ENCODE results near the gene FHIP2A.
"Not testable (repeated sequence)": the region's sequence is repeated elsewhere in the genome, so short reads cannot be mapped to it uniquely, and the experiment has no call there.

Gene FHIP2A

GRCh38 chr10:114816308-114816707 is 5.3 kb upstream of the FHIP2A start:
- DNase-seq: no peak

GRCh38 chr10:114819322-114819721 is 2.3 kb upstream of the FHIP2A start:
- DNase-seq: no peak

GRCh38 chr10:114821915-114822443 is 399 bp downstream of the FHIP2A start:
- DNase-seq: no peak

GRCh38 chr10:114822444-114823076 is 980 bp downstream of the FHIP2A start:
- DNase-seq: peak; percentile 3

GRCh38 chr10:114823077-114823463 is 1.5 kb downstream of the FHIP2A start:
- DNase-seq: no peak

- no peak for DNase-seq
Measured at GRCh38 chr10:114824391-114824790, 2.8 kb downstream of the FHIP2A start.

- no peak for DNase-seq
Measured at GRCh38 chr10:114825513-114826253, 4.1 kb downstream of the FHIP2A start.

- DNase-seq: no peak
Measured at GRCh38 chr10:114829160-114829909, 7.8 kb downstream of the FHIP2A start.

GRCh38 chr10:114831186-114831867 is 9.7 kb downstream of the FHIP2A start:
- DNase-seq: no peak

GRCh38 chr10:114837690-114838089 is 16.1 kb downstream of the FHIP2A start:
- no peak for DNase-seq

GRCh38 chr10:114839901-114840300 is 18.3 kb downstream of the FHIP2A start:
- DNase-seq: no peak

- no peak for DNase-seq
Measured at GRCh38 chr10:114845978-114846693, 24.6 kb downstream of the FHIP2A start.

- not testable (repeated sequence) for DNase-seq
Measured at GRCh38 chr10:114847517-114847916, 25.9 kb downstream of the FHIP2A start.

GRCh38 chr10:114849674-114850073 is 28.1 kb downstream of the FHIP2A start:
- DNase-seq: no peak

- DNase-seq: no peak
Measured at GRCh38 chr10:114850126-114850525, 28.5 kb downstream of the FHIP2A start.

- DNase-seq: no peak
Measured at GRCh38 chr10:114851336-114851735, 29.8 kb downstream of the FHIP2A start.

GRCh38 chr10:114852197-114852596 is 30.6 kb downstream of the FHIP2A start:
- no peak for DNase-seq

- DNase-seq: no peak
Measured at GRCh38 chr10:114854906-114855305, 33.3 kb downstream of the FHIP2A start.

GRCh38 chr10:114855776-114856543 is 34.4 kb downstream of the FHIP2A start:
- DNase-seq: no peak

- DNase-seq: no peak
Measured at GRCh38 chr10:114856544-114857287, 35.1 kb downstream of the FHIP2A start.

- not testable (repeated sequence) for DNase-seq
Measured at GRCh38 chr10:114857288-114857565, 35.6 kb downstream of the FHIP2A start.
